Ishikawa (cell line): ENCODE results near the gene PTTG1IP.

Experiments used
- CREB1 ChIP-seq: IDR thresholded peaks from 2 replicates; pipeline ENCODE4 v1.6.1; 2012; ENCODE audit warnings: low read depth
- EP300 ChIP-seq: IDR thresholded peaks from 2 replicates; pipeline ENCODE4 v1.6.1; 2012; ENCODE audit warnings: borderline replicate concordance
- FOXM1 ChIP-seq: IDR thresholded peaks from 2 replicates; pipeline ENCODE4 v1.6.1; 2012; ENCODE audit warnings: low read depth, borderline replicate concordance
- TAF1 ChIP-seq: IDR thresholded peaks from 2 replicates; pipeline ENCODE4 v1.6.1; 2012; ENCODE audit warnings: low read depth, mild to moderate bottlenecking
- TCF12 ChIP-seq: IDR thresholded peaks from 2 replicates; pipeline ENCODE4 v1.6.1; 2012; ENCODE audit warnings: low read depth
- TEAD4 ChIP-seq: IDR thresholded peaks from 2 replicates; pipeline ENCODE4 v1.6.1; 2012
- YY1 ChIP-seq: IDR thresholded peaks from 2 replicates; pipeline ENCODE4 v1.6.1; 2012; ENCODE audit warnings: low read depth
- ZBTB7A ChIP-seq: IDR thresholded peaks from 2 replicates; pipeline ENCODE4 v1.6.1; 2012; ENCODE audit warnings: low read depth
- TF ChIP-seq, protein P1 (sequence below): IDR thresholded peaks from 2 replicates; pipeline ENCODE4 v1.6.1; 2012; ENCODE audit warnings: low read depth, mild to moderate bottlenecking
- TF ChIP-seq, protein P2 (sequence below): IDR thresholded peaks from 2 replicates; pipeline ENCODE4 v1.6.1; 2012
- TF ChIP-seq, protein P3 (sequence below): IDR thresholded peaks from 2 replicates; pipeline ENCODE4 v1.6.1; 2012

DNA sequence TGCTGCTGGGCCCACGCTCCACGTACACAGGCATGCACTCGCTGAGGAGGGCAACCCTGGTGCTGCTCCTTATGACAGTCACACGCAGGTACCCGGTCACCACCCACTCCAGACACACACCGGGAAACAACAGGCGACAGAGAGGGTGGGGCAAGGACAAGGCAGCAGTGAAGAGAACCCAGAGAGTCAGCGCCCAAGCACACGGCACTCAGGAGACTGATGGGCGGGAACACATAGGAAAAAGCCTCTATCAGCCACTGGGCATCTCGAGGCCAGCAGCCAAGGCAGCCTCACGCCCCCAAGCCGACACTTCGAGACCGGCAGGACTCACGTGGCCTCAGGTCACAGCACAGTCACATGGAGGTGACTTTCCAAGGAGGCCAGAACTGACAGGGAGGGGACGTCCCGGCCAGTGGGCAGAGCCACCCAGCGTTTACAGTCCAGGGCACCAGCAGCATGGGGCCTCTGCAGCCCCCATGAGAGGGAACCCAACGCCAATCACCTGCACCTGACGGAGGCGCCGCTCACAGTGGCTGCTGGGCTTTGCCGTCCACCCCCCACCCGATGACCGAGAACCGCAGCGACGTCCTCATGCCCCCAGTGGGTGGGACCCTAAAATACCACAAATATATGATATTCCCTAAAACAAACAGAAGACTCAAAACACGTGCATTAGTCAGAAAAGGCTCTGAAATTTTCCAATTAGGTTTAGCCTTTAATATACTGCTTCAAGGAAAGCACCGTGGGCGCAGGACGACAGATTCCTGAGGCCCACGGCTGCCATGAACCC, 19.7 kb downstream of the PTTG1IP start:
- TF ChIP-seq YY1 (no peak), EP300 (no peak), TCF12 (no peak), TAF1 (no peak), CREB1 (no peak), TEAD4 (no peak), ZBTB7A (no peak), FOXM1 (no peak)
- TF ChIP-seq, protein P1, sequence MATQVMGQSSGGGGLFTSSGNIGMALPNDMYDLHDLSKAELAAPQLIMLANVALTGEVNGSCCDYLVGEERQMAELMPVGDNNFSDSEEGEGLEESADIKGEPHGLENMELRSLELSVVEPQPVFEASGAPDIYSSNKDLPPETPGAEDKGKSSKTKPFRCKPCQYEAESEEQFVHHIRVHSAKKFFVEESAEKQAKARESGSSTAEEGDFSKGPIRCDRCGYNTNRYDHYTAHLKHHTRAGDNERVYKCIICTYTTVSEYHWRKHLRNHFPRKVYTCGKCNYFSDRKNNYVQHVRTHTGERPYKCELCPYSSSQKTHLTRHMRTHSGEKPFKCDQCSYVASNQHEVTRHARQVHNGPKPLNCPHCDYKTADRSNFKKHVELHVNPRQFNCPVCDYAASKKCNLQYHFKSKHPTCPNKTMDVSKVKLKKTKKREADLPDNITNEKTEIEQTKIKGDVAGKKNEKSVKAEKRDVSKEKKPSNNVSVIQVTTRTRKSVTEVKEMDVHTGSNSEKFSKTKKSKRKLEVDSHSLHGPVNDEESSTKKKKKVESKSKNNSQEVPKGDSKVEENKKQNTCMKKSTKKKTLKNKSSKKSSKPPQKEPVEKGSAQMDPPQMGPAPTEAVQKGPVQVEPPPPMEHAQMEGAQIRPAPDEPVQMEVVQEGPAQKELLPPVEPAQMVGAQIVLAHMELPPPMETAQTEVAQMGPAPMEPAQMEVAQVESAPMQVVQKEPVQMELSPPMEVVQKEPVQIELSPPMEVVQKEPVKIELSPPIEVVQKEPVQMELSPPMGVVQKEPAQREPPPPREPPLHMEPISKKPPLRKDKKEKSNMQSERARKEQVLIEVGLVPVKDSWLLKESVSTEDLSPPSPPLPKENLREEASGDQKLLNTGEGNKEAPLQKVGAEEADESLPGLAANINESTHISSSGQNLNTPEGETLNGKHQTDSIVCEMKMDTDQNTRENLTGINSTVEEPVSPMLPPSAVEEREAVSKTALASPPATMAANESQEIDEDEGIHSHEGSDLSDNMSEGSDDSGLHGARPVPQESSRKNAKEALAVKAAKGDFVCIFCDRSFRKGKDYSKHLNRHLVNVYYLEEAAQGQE: no peak
- TF ChIP-seq, protein P2, sequence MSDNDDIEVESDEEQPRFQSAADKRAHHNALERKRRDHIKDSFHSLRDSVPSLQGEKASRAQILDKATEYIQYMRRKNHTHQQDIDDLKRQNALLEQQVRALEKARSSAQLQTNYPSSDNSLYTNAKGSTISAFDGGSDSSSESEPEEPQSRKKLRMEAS: no peak
- TF ChIP-seq, protein P3, sequence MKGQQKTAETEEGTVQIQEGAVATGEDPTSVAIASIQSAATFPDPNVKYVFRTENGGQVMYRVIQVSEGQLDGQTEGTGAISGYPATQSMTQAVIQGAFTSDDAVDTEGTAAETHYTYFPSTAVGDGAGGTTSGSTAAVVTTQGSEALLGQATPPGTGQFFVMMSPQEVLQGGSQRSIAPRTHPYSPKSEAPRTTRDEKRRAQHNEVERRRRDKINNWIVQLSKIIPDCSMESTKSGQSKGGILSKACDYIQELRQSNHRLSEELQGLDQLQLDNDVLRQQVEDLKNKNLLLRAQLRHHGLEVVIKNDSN: no peak
